Neural progenitor cell (in vitro differentiated cells): ENCODE results near the gene CFAP43.

Source experiments
- CTCF ChIP-seq: fragments of 200-600 bp; sonication (generic); IDR thresholded peaks from 2 replicates; pipeline ENCODE4 v1.5.1; 2017; ENCODE audit warnings: antibody characterized with exemption, mild to moderate bottlenecking
- EZH2phosphoT487 ChIP-seq: fragments of 200-600 bp; sonication (generic); IDR thresholded peaks from 2 replicates; pipeline ENCODE4 v1.6.1; 2017; ENCODE audit warnings: antibody characterized with exemption

- no peak for TF ChIP-seq CTCF
- no peak for TF ChIP-seq EZH2phosphoT487
Measured at GRCh38 chr10:104256335-104256961, 24.3 kb upstream of the CFAP43 start.
